ENCODE measurements around the gene NAALADL2. TPM values are rescaled to one million over a fixed set of nuclear protein-coding genes. Genes with fewer than 3 reads are reported as not detected.

NAALADL2 gene
- total and polyA plus RNA-seq, 4 donors: 0.28 to 4.6 (median 3.1) TPM

GRCh38 chr3:174957081-174957480, 97.9 kb downstream of the NAALADL2 start:
- H3K4me3 ChIP-seq (ENCODE audit: low read depth in 1 of 3, low read length in 3 of 3): no peak overlapping the region
- no peaks in the 10 kb centered on the region for H3K27me3 ChIP-seq (ENCODE audit: control insufficient read depth in 4 of 4, insufficient read depth in 4 of 4, low read length in 3 of 4)
- DNase-seq (ENCODE audit: low spot score): no peak
- WGBS: 87% methylated on average over 2 of the region's 2 CpGs
- H3K9ac ChIP-seq (ENCODE audit: low read depth in 1 of 2, low read length in 2 of 2): no peak overlapping the region
- H3K9me3 ChIP-seq (ENCODE audit: control insufficient read depth in 4 of 4, low read length in 3 of 4): no peaks in the 10 kb centered on the region
- peaks cover 0 to 2% (median 0%) of the 10 kb centered on the region in 4 donors for H3K4me1 ChIP-seq (ENCODE audit: control insufficient read depth in 4 of 4, insufficient read depth in 4 of 4, low read length in 3 of 4)
- TF ChIP-seq FOXA1 (IDR thresholded peaks at IDR 0.05) (no peak), RXRA (IDR thresholded peaks at IDR 0.05) (no peak), RAD21 (IDR thresholded peaks at IDR 0.05) (no peak), HNF4A (conservative IDR thresholded peaks at IDR 0.05) (no peak), CTCF (IDR thresholded peaks at IDR 0.05; ENCODE audit: low read depth, low read length, missing input control) (no peak), NR2F2 (IDR thresholded peaks at IDR 0.05) (no peak), TAF1 (conservative IDR thresholded peaks at IDR 0.05) (no peak), FOXA2 (IDR thresholded peaks at IDR 0.05) (no peak), EGR1 (IDR thresholded peaks at IDR 0.05; ENCODE audit: low read depth in 2 of 2) (no peak), YY1 (IDR thresholded peaks at IDR 0.05) (no peak), HNF4G (IDR thresholded peaks at IDR 0.05) (no peak), JUND (IDR thresholded peaks at IDR 0.05) (no peak), MAX (IDR thresholded peaks at IDR 0.05) (no peak), GABPA (IDR thresholded peaks at IDR 0.05 in 1 of 2, conservative IDR thresholded peaks at IDR 0.05 in 1 of 2) (no peak), SP1 (IDR thresholded peaks at IDR 0.05) (no peak)
- TF ChIP-seq, protein P1, sequence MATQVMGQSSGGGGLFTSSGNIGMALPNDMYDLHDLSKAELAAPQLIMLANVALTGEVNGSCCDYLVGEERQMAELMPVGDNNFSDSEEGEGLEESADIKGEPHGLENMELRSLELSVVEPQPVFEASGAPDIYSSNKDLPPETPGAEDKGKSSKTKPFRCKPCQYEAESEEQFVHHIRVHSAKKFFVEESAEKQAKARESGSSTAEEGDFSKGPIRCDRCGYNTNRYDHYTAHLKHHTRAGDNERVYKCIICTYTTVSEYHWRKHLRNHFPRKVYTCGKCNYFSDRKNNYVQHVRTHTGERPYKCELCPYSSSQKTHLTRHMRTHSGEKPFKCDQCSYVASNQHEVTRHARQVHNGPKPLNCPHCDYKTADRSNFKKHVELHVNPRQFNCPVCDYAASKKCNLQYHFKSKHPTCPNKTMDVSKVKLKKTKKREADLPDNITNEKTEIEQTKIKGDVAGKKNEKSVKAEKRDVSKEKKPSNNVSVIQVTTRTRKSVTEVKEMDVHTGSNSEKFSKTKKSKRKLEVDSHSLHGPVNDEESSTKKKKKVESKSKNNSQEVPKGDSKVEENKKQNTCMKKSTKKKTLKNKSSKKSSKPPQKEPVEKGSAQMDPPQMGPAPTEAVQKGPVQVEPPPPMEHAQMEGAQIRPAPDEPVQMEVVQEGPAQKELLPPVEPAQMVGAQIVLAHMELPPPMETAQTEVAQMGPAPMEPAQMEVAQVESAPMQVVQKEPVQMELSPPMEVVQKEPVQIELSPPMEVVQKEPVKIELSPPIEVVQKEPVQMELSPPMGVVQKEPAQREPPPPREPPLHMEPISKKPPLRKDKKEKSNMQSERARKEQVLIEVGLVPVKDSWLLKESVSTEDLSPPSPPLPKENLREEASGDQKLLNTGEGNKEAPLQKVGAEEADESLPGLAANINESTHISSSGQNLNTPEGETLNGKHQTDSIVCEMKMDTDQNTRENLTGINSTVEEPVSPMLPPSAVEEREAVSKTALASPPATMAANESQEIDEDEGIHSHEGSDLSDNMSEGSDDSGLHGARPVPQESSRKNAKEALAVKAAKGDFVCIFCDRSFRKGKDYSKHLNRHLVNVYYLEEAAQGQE (IDR thresholded peaks at IDR 0.05): no peak
- TF ChIP-seq, protein P2, sequence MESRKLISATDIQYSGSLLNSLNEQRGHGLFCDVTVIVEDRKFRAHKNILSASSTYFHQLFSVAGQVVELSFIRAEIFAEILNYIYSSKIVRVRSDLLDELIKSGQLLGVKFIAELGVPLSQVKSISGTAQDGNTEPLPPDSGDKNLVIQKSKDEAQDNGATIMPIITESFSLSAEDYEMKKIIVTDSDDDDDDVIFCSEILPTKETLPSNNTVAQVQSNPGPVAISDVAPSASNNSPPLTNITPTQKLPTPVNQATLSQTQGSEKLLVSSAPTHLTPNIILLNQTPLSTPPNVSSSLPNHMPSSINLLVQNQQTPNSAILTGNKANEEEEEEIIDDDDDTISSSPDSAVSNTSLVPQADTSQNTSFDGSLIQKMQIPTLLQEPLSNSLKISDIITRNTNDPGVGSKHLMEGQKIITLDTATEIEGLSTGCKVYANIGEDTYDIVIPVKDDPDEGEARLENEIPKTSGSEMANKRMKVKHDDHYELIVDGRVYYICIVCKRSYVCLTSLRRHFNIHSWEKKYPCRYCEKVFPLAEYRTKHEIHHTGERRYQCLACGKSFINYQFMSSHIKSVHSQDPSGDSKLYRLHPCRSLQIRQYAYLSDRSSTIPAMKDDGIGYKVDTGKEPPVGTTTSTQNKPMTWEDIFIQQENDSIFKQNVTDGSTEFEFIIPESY (IDR thresholded peaks at IDR 0.05): no peak
- TF ChIP-seq, protein P3, sequence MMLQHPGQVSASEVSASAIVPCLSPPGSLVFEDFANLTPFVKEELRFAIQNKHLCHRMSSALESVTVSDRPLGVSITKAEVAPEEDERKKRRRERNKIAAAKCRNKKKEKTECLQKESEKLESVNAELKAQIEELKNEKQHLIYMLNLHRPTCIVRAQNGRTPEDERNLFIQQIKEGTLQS (IDR thresholded peaks at IDR 0.05): no peak
- no peaks in the 10 kb centered on the region for H3K36me3 ChIP-seq (ENCODE audit: control insufficient read depth in 4 of 4, insufficient read depth in 3 of 4, low read depth in 1 of 4, low read length in 3 of 4)
- H3K27ac ChIP-seq (ENCODE audit: low read depth in 1 of 2, low read length in 2 of 2): no peak overlapping the region

Measured in liver (tissue), 9 donors.